ENCODE measurements around the gene TSPAN10.

Gene TSPAN10

DNA sequence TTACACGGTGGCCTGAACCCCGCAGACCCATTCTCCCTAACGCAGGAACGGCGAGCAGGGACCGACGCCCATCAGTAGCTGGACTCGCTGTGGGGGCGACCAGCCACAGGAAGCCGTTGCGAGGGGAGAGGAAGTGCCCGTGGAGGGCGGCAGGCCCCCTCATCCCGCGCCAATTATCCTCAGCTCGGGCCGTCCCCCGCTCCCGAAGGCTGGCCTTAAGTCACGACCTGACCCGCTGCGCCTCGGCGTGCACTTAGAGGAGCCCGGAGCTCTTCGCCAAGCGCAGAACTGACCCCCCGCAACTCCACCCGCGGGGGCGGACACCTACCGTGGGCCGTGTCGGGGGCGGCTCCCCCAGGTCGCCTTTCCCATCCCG lies 46.2 kb downstream of the TSPAN10 start:
- TF ChIP-seq TAF1 (IDR thresholded peaks at IDR 0.05; ENCODE audit: borderline replicate concordance, insufficient read depth, low read length) (peak; percentile 3; the same call in 1 of the 2 replicates), SIN3A (IDR thresholded peaks at IDR 0.05; ENCODE audit: borderline replicate concordance, insufficient read depth, low read length) (no peak), POLR2AphosphoS5 (IDR thresholded peaks at IDR 0.05; ENCODE audit: low read depth, low read length) (peak; percentile 5; the same call in 1 of the 2 replicates), FOXP2 (optimal IDR thresholded peaks at IDR 0.05; ENCODE audit: borderline replicate concordance, extremely low read depth, extremely low read length, insufficient read depth) (no peak)
- TF ChIP-seq, protein P1, sequence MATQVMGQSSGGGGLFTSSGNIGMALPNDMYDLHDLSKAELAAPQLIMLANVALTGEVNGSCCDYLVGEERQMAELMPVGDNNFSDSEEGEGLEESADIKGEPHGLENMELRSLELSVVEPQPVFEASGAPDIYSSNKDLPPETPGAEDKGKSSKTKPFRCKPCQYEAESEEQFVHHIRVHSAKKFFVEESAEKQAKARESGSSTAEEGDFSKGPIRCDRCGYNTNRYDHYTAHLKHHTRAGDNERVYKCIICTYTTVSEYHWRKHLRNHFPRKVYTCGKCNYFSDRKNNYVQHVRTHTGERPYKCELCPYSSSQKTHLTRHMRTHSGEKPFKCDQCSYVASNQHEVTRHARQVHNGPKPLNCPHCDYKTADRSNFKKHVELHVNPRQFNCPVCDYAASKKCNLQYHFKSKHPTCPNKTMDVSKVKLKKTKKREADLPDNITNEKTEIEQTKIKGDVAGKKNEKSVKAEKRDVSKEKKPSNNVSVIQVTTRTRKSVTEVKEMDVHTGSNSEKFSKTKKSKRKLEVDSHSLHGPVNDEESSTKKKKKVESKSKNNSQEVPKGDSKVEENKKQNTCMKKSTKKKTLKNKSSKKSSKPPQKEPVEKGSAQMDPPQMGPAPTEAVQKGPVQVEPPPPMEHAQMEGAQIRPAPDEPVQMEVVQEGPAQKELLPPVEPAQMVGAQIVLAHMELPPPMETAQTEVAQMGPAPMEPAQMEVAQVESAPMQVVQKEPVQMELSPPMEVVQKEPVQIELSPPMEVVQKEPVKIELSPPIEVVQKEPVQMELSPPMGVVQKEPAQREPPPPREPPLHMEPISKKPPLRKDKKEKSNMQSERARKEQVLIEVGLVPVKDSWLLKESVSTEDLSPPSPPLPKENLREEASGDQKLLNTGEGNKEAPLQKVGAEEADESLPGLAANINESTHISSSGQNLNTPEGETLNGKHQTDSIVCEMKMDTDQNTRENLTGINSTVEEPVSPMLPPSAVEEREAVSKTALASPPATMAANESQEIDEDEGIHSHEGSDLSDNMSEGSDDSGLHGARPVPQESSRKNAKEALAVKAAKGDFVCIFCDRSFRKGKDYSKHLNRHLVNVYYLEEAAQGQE (IDR thresholded peaks at IDR 0.05; ENCODE audit: insufficient read depth in 1 of 2, low read depth in 2 of 2, low read length in 2 of 2), result no peak

DNA sequence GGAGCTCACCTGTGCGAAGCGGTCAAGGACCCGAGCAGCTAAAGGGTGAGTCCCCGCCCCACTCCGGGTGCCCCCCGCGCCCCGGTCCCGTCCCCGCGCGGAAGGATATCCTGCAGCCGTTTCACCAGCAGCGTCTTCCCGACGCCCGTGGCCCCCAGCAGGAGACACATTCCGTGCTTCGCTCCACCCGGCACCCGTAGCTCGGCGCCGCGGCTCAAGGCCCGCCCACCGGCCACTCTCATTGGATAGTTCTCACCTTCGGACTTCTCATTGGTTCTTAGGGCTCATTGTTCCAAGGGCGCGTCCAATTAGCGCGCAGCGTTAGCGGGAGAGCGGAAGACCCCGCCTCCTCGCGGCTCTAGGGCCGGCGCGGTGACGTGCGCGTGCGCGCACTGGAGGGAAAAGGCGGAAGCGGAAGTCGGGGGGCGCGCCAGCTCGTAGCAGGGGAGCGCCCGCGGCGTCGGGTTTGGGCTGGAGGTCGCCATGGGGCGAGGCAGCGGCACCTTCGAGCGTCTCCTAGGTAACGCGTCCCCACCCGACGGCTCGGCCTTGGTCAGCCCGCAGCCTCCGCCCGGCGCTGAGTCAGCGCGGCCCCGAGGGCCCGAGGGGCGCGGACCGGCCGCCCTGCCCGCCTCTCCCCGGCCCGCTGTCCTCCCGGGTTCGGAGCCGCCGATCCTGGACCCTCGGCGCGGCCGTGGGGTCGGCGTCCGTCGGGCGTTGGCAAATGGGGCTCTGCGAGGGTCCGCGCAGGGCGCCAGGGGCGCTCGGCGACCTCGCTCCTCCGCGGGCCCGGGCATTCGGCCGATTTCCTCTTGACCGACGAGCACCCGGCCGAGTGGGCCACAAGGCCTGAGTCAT lies 46.8 kb downstream of the TSPAN10 start, which contains the start of the genes ARL16 and HGS:
Gene ARL16, minus strand, starts transcription at position 214 of the 858 bp plus-strand sequence. Its CDS starts 44 bp downstream, at position 170.
Gene HGS, plus strand, starts transcription at position 428 of the 858 bp plus-strand sequence. Its CDS starts 56 bp downstream, at position 484.
- TF ChIP-seq SIN3A (IDR thresholded peaks at IDR 0.05; ENCODE audit: borderline replicate concordance, insufficient read depth, low read length) (no peak), FOXP2 (optimal IDR thresholded peaks at IDR 0.05; ENCODE audit: borderline replicate concordance, extremely low read depth, extremely low read length, insufficient read depth) (peak; percentile 75), POLR2AphosphoS5 (IDR thresholded peaks at IDR 0.05; ENCODE audit: low read depth, low read length) (peak; percentile 36; the same call in 1 of the 2 replicates), TAF1 (IDR thresholded peaks at IDR 0.05; ENCODE audit: borderline replicate concordance, insufficient read depth, low read length) (peak; percentile 49; the same call in 1 of the 2 replicates)

DNA sequence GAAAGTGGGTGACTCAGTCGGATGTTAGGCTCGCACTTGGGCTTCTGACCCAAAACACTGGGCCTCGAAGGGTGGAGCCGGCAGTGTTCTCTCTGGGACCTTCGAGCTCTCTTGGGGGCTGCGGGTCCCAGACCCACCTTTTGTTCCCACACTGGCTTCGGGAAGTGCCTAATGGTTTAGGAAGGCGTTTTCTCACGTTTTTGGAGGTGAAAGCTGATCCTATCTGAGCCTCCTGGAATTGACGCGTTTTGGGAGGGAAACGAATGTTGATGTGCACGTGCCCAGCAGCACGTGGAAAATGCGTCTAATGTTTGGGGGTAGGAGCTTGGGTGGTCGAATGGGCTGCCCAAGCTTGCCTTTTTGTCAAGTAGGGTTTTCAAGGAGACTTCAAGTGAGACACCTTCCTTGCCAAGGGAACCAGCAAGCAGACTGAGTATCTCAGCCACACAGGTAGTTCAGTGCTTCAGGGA lies 47.5 kb downstream of the TSPAN10 start:
- TF ChIP-seq POLR2AphosphoS5 (IDR thresholded peaks at IDR 0.05; ENCODE audit: low read depth, low read length) (no peak), SIN3A (IDR thresholded peaks at IDR 0.05; ENCODE audit: borderline replicate concordance, insufficient read depth, low read length) (no peak), FOXP2 (optimal IDR thresholded peaks at IDR 0.05; ENCODE audit: borderline replicate concordance, extremely low read depth, extremely low read length, insufficient read depth) (no peak), TAF1 (IDR thresholded peaks at IDR 0.05; ENCODE audit: borderline replicate concordance, insufficient read depth, low read length) (no peak)
- TF ChIP-seq, protein P1 (IDR thresholded peaks at IDR 0.05; ENCODE audit: insufficient read depth in 1 of 2, low read depth in 2 of 2, low read length in 2 of 2), result no peak

DNA sequence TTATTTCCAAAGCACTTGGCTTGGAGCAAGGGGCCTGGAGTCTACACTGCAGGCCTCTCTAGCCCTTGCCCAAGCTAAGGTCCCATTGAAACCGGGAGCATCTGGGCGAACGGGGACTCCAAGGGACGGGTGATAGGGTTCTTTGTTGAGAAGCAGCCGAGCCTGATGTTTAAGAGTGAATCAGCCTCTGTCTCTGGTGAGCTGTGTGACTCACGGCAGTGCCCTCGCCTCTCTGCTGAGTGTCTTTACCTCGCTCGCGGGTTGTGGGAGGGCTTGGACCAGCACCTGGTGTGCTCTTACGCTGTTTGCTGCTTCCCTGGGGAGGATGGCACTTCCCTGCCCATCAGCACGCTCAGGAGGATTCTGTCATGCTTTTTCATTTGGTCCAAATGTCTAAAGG lies 48.1 kb downstream of the TSPAN10 start:
- no peak for TF ChIP-seq POLR2AphosphoS5 (IDR thresholded peaks at IDR 0.05; ENCODE audit: low read depth, low read length)
- TF ChIP-seq TAF1 (IDR thresholded peaks at IDR 0.05; ENCODE audit: borderline replicate concordance, insufficient read depth, low read length), result no peak
- TF ChIP-seq, protein P1 (IDR thresholded peaks at IDR 0.05; ENCODE audit: insufficient read depth in 1 of 2, low read depth in 2 of 2, low read length in 2 of 2), result no peak
- TF ChIP-seq FOXP2 (optimal IDR thresholded peaks at IDR 0.05; ENCODE audit: borderline replicate concordance, extremely low read depth, extremely low read length, insufficient read depth), result no peak
- TF ChIP-seq SIN3A (IDR thresholded peaks at IDR 0.05; ENCODE audit: borderline replicate concordance, insufficient read depth, low read length), result no peak

DNA sequence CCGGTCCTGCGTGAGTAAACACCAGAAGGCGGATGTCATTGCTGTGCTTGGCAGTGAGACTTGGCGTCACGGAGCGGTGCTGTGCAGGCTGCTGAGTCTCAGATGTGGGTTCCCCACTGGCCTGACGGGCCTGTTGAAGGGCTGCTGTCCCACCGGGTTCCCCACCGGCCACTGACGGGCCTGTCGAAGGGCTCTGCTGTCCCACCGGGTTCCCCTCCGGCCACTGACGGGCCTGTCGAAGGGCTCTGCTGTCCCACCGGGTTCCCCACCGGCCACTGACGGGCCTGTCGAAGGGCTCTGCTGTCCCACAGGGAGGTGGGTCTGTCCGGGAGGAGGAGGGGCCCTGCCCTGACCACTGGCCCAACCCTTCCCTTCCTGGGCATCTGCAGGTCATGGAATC lies 49.6 kb downstream of the TSPAN10 start:
- TF ChIP-seq POLR2AphosphoS5 (IDR thresholded peaks at IDR 0.05; ENCODE audit: low read depth, low read length), result no peak
- no peak for TF ChIP-seq TAF1 (IDR thresholded peaks at IDR 0.05; ENCODE audit: borderline replicate concordance, insufficient read depth, low read length)
- no peak for TF ChIP-seq FOXP2 (optimal IDR thresholded peaks at IDR 0.05; ENCODE audit: borderline replicate concordance, extremely low read depth, extremely low read length, insufficient read depth)
- TF ChIP-seq, protein P1 (IDR thresholded peaks at IDR 0.05; ENCODE audit: insufficient read depth in 1 of 2, low read depth in 2 of 2, low read length in 2 of 2), result no peak
- TF ChIP-seq SIN3A (IDR thresholded peaks at IDR 0.05; ENCODE audit: borderline replicate concordance, insufficient read depth, low read length), result no peak

Measured in PFSK-1 (cell line).